Tibial nerve (tissue), 3 donors: ENCODE data around the gene DLX5.

Experiments used
- POLR2A ChIP-seq, 2 donors: fragments of 450-650 bp; IDR thresholded peaks; one replicate each; pipeline ENCODE4 v1.6.1; 2017; ENCODE audit warnings: antibody characterized with exemption in 2 of 2, mild to moderate bottlenecking in 2 of 2, moderate library complexity in 2 of 2
- TF ChIP-seq, protein P1 (sequence below), 5 experiments: fragments of 200-600 bp in 3 of 5; fragments of 450-650 bp in 2 of 5; sonication (generic) in 3 of 5; IDR thresholded peaks; one replicate each; pipeline ENCODE4 v1.5.1; 2016 to 2019; ENCODE audit warnings: antibody characterized with exemption in 5 of 5, mild to moderate bottlenecking in 3 of 5, moderate library complexity in 2 of 5

- no peak for TF ChIP-seq POLR2A (IDR thresholded peaks at IDR 0.05)
- TF ChIP-seq, protein P1, sequence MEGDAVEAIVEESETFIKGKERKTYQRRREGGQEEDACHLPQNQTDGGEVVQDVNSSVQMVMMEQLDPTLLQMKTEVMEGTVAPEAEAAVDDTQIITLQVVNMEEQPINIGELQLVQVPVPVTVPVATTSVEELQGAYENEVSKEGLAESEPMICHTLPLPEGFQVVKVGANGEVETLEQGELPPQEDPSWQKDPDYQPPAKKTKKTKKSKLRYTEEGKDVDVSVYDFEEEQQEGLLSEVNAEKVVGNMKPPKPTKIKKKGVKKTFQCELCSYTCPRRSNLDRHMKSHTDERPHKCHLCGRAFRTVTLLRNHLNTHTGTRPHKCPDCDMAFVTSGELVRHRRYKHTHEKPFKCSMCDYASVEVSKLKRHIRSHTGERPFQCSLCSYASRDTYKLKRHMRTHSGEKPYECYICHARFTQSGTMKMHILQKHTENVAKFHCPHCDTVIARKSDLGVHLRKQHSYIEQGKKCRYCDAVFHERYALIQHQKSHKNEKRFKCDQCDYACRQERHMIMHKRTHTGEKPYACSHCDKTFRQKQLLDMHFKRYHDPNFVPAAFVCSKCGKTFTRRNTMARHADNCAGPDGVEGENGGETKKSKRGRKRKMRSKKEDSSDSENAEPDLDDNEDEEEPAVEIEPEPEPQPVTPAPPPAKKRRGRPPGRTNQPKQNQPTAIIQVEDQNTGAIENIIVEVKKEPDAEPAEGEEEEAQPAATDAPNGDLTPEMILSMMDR (IDR thresholded peaks at IDR 0.05), result no peak
Observed at GRCh38 chr7:97006055-97006815, 18.4 kb downstream of the DLX5 start.
